Pancreas (tissue), 10 donors: ENCODE data around the gene ADD2. TPM values are rescaled to one million over a fixed set of nuclear protein-coding genes. Genes with fewer than 3 reads are reported as not detected.

Experiments used
- ATAC-seq, 4 donors: fragments of 200-7000 bp; cut with Tn5 transposase; one replicate each; pipeline versions ENCODE4 v1.8.0 to v1.9.1; 2020; ENCODE audit warnings: mild to moderate bottlenecking in 4 of 4, moderate library complexity in 4 of 4
- DNase-seq, 6 donors: peaks; one replicate each; pipeline ENCODE4 v3.0.0-alpha.2; 2020
- FAIRE-seq: peaks from 2 replicates; lab custom pipeline; 2012; peaks lifted over from hg19 to GRCh38; lab: Jason Lieb, UNC
- H3K27ac ChIP-seq, 4 donors: fragments of 200-600 bp; sonication (generic); 1 replicate in 3 of 4; 2 replicates in 1 of 4; pipeline versions ENCODE4 v1.5.0 to v1.8.0; 2020
- H3K27me3 ChIP-seq, 4 donors: fragments of 200-600 bp; one replicate each; pipeline ENCODE4 v1.8.0; 2021
- H3K36me3 ChIP-seq, 3 donors: fragments of 200-600 bp; sonication (generic) in 1 of 3; one replicate each; pipeline versions ENCODE4 v1.5.0 to v1.8.0; 2020 to 2021
- H3K4me1 ChIP-seq, 3 donors: fragments of 200-600 bp; one replicate each; pipeline ENCODE4 v1.8.0; 2021
- H3K4me3 ChIP-seq, 4 donors: fragments of 200-600 bp; sonication (generic) in 2 of 4; one replicate each; pipeline versions ENCODE4 v1.5.0 to v1.8.0; 2020 to 2021
- H3K9me3 ChIP-seq, 4 donors: fragments of 200-600 bp; one replicate each; pipeline ENCODE4 v1.8.0; 2021
- WGBS, 2 donors: extraction: QIAGEN DNeasy Blood & Tissue Kit; methylation state at CpG; one replicate each; pipeline ENCODE4 v1.1.7; 2013; 5-methylcytosine and 5-hydroxymethylcytosine counted together
- intact Hi-C, 3 donors: fragments of 100-400 bp; cut with DNase I; formaldehyde crosslinking; loops; one replicate each; pipeline versions ENCODE4 v1.11.1 to v1.14.2; 2022
- polyA plus RNA-seq, 2 donors: library from polyadenylated mRNA; stranded (reverse); fragments of 200-250 nt; gene quantifications; one replicate each; pipeline ENCODE4 v1.2.3, GENCODE V29; 2013
- total RNA-seq, 6 donors: library from RNA; stranded (reverse); fragmentation: NEBNext Ultra II Directional in 4 of 6; extraction: Animal tissue kit (Norgen Biotek cat#: 25700) in 4 of 6; gene quantifications; one replicate each; pipeline versions ENCODE4 v1.2.1 to v1.2.4, GENCODE V29; 2021 to 2023
- TF ChIP-seq, protein P1 (sequence below), 4 donors: fragments of 200-600 bp; sonication (generic) in 3 of 4; IDR thresholded peaks; one replicate each; pipeline versions ENCODE4 v1.5.0 to v1.8.0; 2021; ENCODE audit warnings: antibody characterized with exemption in 4 of 4
- donor health status: healthy with polysubstance abuse.
- donor health status: DM: no; HTN: no; CAD: no; lungs with moderate emphysema.
- donor health status: DM: no; HTN: no; CAD: no.
- donor health status: control.
- donor health status: control.
- donor health status: Bipolar disorder and iron deficiency.
- donor health status: DM: yes; HTN: yes; CAD: no.
- donor health status: DM: no; HTN: no; CAD: no.
- donor health status: DM: no; HTN: no; CAD: no.
- donor health status: DM: yes; HTN: yes; CAD: no.

Gene ADD2
- total and polyA plus RNA-seq, 8 donors: 0.38 to 5.5 (median 3.3) TPM

GRCh38 chr2:70779491-70779890 lies 11.5 kb upstream of the ADD2 start:
- Histone ChIP-seq H3K9me3 (no peaks in the 10 kb centered on the region), H3K4me3 (no peak overlapping the region), H3K27ac (no peak overlapping the region), H3K27me3 (no peaks in the 10 kb centered on the region), H3K4me1 (no peaks in the 10 kb centered on the region), H3K36me3 (no peaks in the 10 kb centered on the region)
- WGBS, 2 donors: 55 to 65% methylated on average over 3 of the region's 3 CpGs
- intact Hi-C loops: no loop called here
- TF ChIP-seq, protein P1, sequence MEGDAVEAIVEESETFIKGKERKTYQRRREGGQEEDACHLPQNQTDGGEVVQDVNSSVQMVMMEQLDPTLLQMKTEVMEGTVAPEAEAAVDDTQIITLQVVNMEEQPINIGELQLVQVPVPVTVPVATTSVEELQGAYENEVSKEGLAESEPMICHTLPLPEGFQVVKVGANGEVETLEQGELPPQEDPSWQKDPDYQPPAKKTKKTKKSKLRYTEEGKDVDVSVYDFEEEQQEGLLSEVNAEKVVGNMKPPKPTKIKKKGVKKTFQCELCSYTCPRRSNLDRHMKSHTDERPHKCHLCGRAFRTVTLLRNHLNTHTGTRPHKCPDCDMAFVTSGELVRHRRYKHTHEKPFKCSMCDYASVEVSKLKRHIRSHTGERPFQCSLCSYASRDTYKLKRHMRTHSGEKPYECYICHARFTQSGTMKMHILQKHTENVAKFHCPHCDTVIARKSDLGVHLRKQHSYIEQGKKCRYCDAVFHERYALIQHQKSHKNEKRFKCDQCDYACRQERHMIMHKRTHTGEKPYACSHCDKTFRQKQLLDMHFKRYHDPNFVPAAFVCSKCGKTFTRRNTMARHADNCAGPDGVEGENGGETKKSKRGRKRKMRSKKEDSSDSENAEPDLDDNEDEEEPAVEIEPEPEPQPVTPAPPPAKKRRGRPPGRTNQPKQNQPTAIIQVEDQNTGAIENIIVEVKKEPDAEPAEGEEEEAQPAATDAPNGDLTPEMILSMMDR (IDR thresholded peaks at IDR 0.05): no peak
- DNase-seq (no peak), FAIRE-seq (no peak), ATAC-seq (no peak)

GRCh38 chr2:70778676-70779075 lies 10.7 kb upstream of the ADD2 start:
- H3K9me3 ChIP-seq: no peaks in the 10 kb centered on the region
- ATAC-seq (no peak), FAIRE-seq (no peak), DNase-seq (no peak)
- no peaks in the 10 kb centered on the region for H3K27me3 ChIP-seq
- H3K4me1 ChIP-seq: no peaks in the 10 kb centered on the region
- no peak overlapping the region for H3K4me3 ChIP-seq
- intact Hi-C loops: no loop called here
- TF ChIP-seq, protein P1 (IDR thresholded peaks at IDR 0.05): no peak
- WGBS, 2 donors: 49 to 78% methylated on average over 1 of the region's 1 CpG
- no peaks in the 10 kb centered on the region for H3K36me3 ChIP-seq
- H3K27ac ChIP-seq: no peak overlapping the region

GRCh38 chr2:70777450-70777849 lies 9.4 kb upstream of the ADD2 start:
- Histone ChIP-seq H3K27me3 (no peaks in the 10 kb centered on the region), H3K4me3 (no peak overlapping the region), H3K27ac (no peak overlapping the region), H3K9me3 (no peaks in the 10 kb centered on the region), H3K4me1 (no peaks in the 10 kb centered on the region), H3K36me3 (no peaks in the 10 kb centered on the region)
- TF ChIP-seq, protein P1 (IDR thresholded peaks at IDR 0.05): no peak
- DNase-seq: no peak
- no peak for ATAC-seq
- no peak for FAIRE-seq
- 49 to 50% methylated on average over 2 of the region's 2 CpGs for WGBS, 2 donors
- intact Hi-C loops: no loop called here

GRCh38 chr2:70776266-70776665 lies 8.3 kb upstream of the ADD2 start:
- Histone ChIP-seq H3K9me3 (no peaks in the 10 kb centered on the region), H3K4me3 (no peak overlapping the region), H3K4me1 (no peaks in the 10 kb centered on the region), H3K36me3 (no peaks in the 10 kb centered on the region), H3K27me3 (no peaks in the 10 kb centered on the region), H3K27ac (no peak overlapping the region)
- DNase-seq (no peak), FAIRE-seq (no peak), ATAC-seq (no peak)
- TF ChIP-seq, protein P1 (IDR thresholded peaks at IDR 0.05): no peak
- WGBS, 2 donors: 81 to 85% methylated on average over 3 of the region's 3 CpGs
- intact Hi-C loops: no loop called here

GRCh38 chr2:70775141-70775540 lies 7.1 kb upstream of the ADD2 start:
- intact Hi-C loops: no loop called here
- TF ChIP-seq, protein P1 (IDR thresholded peaks at IDR 0.05): no peak
- 48 to 56% methylated on average over 2 of the region's 2 CpGs for WGBS, 2 donors
- H3K36me3 ChIP-seq: no peaks in the 10 kb centered on the region
- no peak for DNase-seq
- H3K27ac ChIP-seq: no peak overlapping the region
- H3K9me3 ChIP-seq: no peaks in the 10 kb centered on the region
- no peaks in the 10 kb centered on the region for H3K4me1 ChIP-seq
- H3K27me3 ChIP-seq: no peaks in the 10 kb centered on the region
- FAIRE-seq: no peak
- no peak for ATAC-seq
- H3K4me3 ChIP-seq: no peak overlapping the region
